Testis (tissue), 3 donors: Measurements from ENCODE around the gene RAPGEF4. TPM values are rescaled to one million over a fixed set of nuclear protein-coding genes. Genes with fewer than 3 reads are reported as not detected.
"Not testable (repeated sequence)": the region's sequence is repeated elsewhere in the genome, so short reads cannot be mapped to it uniquely, and the experiment has no call there.

ENCODE experiments used
- DNase-seq: peaks from one replicate; pipeline ENCODE4 v3.0.0-alpha.2; 2019
- H3K27ac ChIP-seq, 2 donors: fragments of 200-600 bp; sonication (generic); one replicate each; pipeline ENCODE4 v1.5.1; 2019
- H3K27me3 ChIP-seq: fragments of 200-600 bp; sonication (generic); one replicate; pipeline ENCODE4 v1.5.1; 2019
- H3K36me3 ChIP-seq: fragments of 200-600 bp; sonication (generic); one replicate; pipeline ENCODE4 v1.5.1; 2017; ENCODE audit warnings: low read depth; ENCODE audit errors: missing control alignments
- H3K4me1 ChIP-seq: fragments of 200-600 bp; sonication (generic); one replicate; pipeline ENCODE4 v1.5.1; 2019
- H3K4me3 ChIP-seq, 2 donors: fragments of 200-600 bp; sonication (generic); one replicate each; pipeline ENCODE4 v1.5.1; 2017 to 2019
- H3K9me3 ChIP-seq: fragments of 200-600 bp; sonication (generic); one replicate; pipeline ENCODE4 v1.5.1; 2017
- POLR2A ChIP-seq: fragments of 450-650 bp; IDR thresholded peaks from one replicate; pipeline ENCODE4 v1.6.1; 2017; ENCODE audit warnings: antibody characterized with exemption, mild to moderate bottlenecking, moderate library complexity
- WGBS, 2 donors: methylation state at CpG; one replicate each; pipeline ENCODE4 v1.1.5; 2018; 5-methylcytosine and 5-hydroxymethylcytosine counted together
- intact Hi-C: fragments of 100-400 bp; cut with DNase I; formaldehyde crosslinking; loops from one replicate; pipeline ENCODE4 v1.15.1; 2023; ENCODE audit warnings: low total_unique reads
- polyA plus RNA-seq: library from polyadenylated mRNA; stranded (reverse); fragments of 350-450 nt; fragmentation: Illumina TruSeq; extraction: RNeasy Lipid Tissue Mini Kit (QIAGEN cat#74804); gene quantifications from one replicate; pipeline ENCODE4 v1.2.3, GENCODE V29; 2014; ENCODE audit warnings: low read depth, low replicate concordance; ENCODE audit not compliant: insufficient read depth
- total RNA-seq, 2 donors: library from RNA; depleted of rRNA; stranded (reverse); fragments of >200 nt; gene quantifications; one replicate each; pipeline ENCODE4 v1.2.3, GENCODE V29; 2016
- TF ChIP-seq, protein P1 (sequence below), 3 experiments: fragments of 450-650 bp in 2 of 3; fragments of 200-600 bp in 1 of 3; sonication (generic) in 1 of 3; IDR thresholded peaks; one replicate each; pipeline ENCODE4 v1.5.1; 2016 to 2019; ENCODE audit warnings: antibody characterized with exemption in 3 of 3, mild to moderate bottlenecking in 2 of 3, moderate library complexity in 1 of 3

The RAPGEF4 gene
- total and polyA plus RNA-seq, 3 donors from 2014 or later = 14.3 to 42.6 (median 22.5) TPM

DNA sequence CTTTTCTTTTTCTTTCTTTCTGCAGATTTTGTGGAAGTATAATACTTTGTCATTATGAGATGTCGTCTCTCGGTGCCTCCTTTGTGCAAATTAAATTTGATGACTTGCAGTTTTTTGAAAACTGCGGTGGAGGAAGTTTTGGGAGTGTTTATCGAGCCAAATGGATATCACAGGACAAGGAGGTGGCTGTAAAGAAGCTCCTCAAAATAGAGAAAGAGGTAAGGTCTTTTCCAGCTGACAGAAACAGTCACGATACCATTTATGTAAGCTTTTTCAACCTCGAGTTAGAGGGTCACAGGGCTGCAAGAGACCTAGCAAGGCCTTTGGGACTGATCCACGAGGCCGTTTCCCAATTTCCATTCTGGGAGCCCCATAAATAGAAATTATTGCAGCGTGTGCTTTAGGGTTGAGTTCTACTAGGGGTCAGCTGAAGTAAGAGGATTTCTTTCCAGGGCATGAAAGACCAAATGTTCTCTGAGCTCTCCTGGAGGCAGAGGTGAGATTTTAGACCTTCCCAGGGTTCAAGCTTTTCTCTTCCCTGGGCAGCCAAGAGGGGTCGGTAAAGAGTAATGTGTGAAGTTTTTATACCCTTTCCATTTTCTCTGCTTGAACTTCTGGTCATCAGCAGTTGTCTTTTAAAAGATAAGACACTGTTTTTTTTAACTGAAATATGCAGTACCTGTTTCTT is 355.5 kb downstream of the RAPGEF4 start:
- Histone ChIP-seq H3K4me3 (no peak overlapping the region), H3K27ac (peak overlapping the region; percentile 8 to 74), H3K9me3 (no peaks in the 10 kb centered on the region), H3K4me1 (peaks cover 21% of the 10 kb centered on the region), H3K27me3 (no peaks in the 10 kb centered on the region), H3K36me3 (no peaks in the 10 kb centered on the region)
- TF ChIP-seq, protein P1, sequence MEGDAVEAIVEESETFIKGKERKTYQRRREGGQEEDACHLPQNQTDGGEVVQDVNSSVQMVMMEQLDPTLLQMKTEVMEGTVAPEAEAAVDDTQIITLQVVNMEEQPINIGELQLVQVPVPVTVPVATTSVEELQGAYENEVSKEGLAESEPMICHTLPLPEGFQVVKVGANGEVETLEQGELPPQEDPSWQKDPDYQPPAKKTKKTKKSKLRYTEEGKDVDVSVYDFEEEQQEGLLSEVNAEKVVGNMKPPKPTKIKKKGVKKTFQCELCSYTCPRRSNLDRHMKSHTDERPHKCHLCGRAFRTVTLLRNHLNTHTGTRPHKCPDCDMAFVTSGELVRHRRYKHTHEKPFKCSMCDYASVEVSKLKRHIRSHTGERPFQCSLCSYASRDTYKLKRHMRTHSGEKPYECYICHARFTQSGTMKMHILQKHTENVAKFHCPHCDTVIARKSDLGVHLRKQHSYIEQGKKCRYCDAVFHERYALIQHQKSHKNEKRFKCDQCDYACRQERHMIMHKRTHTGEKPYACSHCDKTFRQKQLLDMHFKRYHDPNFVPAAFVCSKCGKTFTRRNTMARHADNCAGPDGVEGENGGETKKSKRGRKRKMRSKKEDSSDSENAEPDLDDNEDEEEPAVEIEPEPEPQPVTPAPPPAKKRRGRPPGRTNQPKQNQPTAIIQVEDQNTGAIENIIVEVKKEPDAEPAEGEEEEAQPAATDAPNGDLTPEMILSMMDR (IDR thresholded peaks at IDR 0.05) = peak in 1 of 3 experiments; percentile 21
- no peak for TF ChIP-seq POLR2A
- WGBS, 2 donors = 35 to 54% methylated on average over 10 of the region's 10 CpGs
- peak; percentile 61 for DNase-seq
- intact Hi-C loops = no loop called here

DNA sequence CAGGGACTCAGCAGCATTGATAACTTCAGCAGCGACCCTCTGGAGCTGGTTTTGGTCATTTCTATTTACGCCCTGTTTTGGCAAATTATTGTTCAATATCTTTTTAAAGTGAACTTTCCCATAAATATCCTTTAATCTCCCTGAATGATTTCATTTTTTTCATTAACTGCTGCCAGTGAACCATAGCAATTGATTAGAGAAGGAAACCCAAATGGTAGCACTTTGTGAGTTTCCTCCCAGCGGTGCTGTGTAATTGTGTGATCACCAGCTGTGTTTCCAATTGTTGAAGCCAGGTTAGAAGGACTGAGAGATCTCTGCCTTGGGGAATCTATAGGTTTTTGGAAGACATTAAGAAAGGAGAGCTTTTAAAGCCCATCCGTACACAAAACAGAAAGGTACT is 356.3 kb downstream of the RAPGEF4 start:
- 86 to 92% methylated on average over 4 of the region's 4 CpGs for WGBS, 2 donors
- no peaks in the 10 kb centered on the region for H3K36me3 ChIP-seq
- H3K4me3 ChIP-seq = no peak overlapping the region
- H3K27me3 ChIP-seq = no peaks in the 10 kb centered on the region
- intact Hi-C loops = no loop called here
- H3K9me3 ChIP-seq = no peaks in the 10 kb centered on the region
- peak overlapping the region; percentile 8 to 74 for H3K27ac ChIP-seq
- no peak for DNase-seq
- peaks cover 21% of the 10 kb centered on the region for H3K4me1 ChIP-seq
- no peak for TF ChIP-seq POLR2A
- TF ChIP-seq, protein P1 (IDR thresholded peaks at IDR 0.05) = no peak

DNA sequence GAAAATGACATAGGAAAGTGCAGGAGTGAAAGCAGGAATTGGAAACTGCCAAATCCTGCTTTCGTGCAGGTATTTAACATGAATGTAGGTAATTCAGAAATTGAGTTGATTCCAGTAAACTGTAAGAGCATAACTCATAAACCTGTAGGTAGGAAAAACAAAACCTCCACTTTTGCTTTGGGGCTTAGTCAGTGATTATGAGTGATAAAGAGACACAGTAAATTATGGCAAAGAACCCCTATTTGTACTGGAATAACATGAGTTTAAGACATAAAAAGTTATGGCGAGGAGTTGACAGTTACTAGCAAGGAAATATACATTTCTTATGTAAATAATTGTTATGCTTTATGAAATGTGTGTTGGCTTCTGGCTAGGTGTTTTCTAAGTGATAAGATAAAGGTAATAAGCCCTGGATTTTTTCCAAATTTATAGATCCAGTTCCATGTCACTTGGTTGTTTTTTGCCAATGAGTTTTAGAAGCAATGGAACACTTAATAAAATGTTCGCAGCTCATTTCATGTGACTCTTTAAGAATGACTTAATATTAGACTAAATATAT is 357.3 kb downstream of the RAPGEF4 start:
- TF ChIP-seq POLR2A = no peak
- TF ChIP-seq, protein P1 (IDR thresholded peaks at IDR 0.05) = no peak
- intact Hi-C loops = no loop called here
- Histone ChIP-seq H3K36me3 (no peaks in the 10 kb centered on the region), H3K4me1 (peaks cover 21% of the 10 kb centered on the region), H3K9me3 (no peaks in the 10 kb centered on the region), H3K27ac (no peak overlapping the region), H3K27me3 (no peaks in the 10 kb centered on the region), H3K4me3 (no peak overlapping the region)
- WGBS, 2 donors = 93 to 97% methylated on average over 3 of the region's 3 CpGs
- DNase-seq = no peak

DNA sequence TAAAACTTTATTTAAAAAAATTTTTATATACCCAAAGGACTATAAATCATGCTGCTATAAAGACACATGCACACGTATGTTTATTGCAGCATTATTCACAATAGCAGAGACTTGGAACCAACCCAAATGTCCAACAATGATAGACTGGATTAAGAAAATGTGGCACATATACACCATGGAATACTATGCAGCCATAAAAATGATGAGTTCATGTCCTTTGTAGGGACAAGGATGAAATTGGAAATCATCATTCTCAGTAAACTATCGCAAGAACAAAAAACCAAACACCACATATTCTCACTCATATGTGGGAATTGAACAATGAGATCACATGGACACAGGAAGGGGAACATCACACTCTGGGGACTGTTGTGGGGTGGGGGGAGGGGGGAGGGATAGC is 358.0 kb downstream of the RAPGEF4 start:
- H3K27me3 ChIP-seq, H3K9me3 ChIP-seq, H3K4me3 ChIP-seq, H3K27ac ChIP-seq, intact Hi-C loops, DNase-seq, H3K36me3 ChIP-seq: not testable (repeated sequence)
- WGBS, 2 donors = 92% methylated on average over 2 of the region's 2 CpGs
- peaks cover 21% of the 10 kb centered on the region for H3K4me1 ChIP-seq

DNA sequence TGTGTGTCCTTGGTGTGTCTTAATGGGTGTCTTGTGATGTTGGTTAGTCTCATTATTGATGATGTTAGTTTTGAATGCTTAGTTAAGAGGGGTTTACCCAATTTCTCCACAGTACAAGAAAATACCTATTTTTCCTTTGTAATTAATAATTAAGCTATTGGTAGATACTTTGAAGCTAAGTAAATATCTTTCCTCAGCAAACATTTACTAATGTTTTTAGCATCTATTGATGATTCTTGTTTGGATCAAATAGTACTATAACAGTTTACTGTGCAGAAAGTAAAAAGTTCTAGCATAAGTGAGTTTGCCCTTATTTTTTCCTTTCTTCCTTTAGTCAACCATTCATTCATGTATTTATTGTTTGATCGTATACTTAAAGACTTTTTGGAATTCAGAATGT is 359.1 kb downstream of the RAPGEF4 start:
- H3K4me3 ChIP-seq = no peak overlapping the region
- peaks cover 21% of the 10 kb centered on the region for H3K4me1 ChIP-seq
- TF ChIP-seq, protein P1 (IDR thresholded peaks at IDR 0.05) = no peak
- no peak for TF ChIP-seq POLR2A
- intact Hi-C loops = no loop called here
- DNase-seq = no peak
- H3K27me3 ChIP-seq = no peaks in the 10 kb centered on the region
- no peaks in the 10 kb centered on the region for H3K36me3 ChIP-seq
- H3K9me3 ChIP-seq = no peaks in the 10 kb centered on the region
- WGBS, 2 donors = 86 to 94% methylated on average over 1 of the region's 1 CpG
- no peak overlapping the region for H3K27ac ChIP-seq
